Jurkat, Clone E6-1 (cell line): ENCODE measurements around the gene IRAK2.

Source experiments
- DNase-seq: peaks from one replicate; pipeline ENCODE4 v3.0.0-alpha.2; 2011; ENCODE audit warnings: low read depth, low spot score
- H3K4me3 ChIP-seq: 2 replicates; pipeline ENCODE4 v1.5.1; 2011; ENCODE audit warnings: mild to moderate bottlenecking, low read length, control low read depth, moderate library complexity

Gene IRAK2

GRCh38 chr3:10290481-10291176, 125.9 kb downstream of the IRAK2 start:
- no peak for DNase-seq
- no peak overlapping the region for H3K4me3 ChIP-seq

GRCh38 chr3:10291641-10292040, 126.9 kb downstream of the IRAK2 start:
- no peak overlapping the region for H3K4me3 ChIP-seq
- DNase-seq = no peak

GRCh38 chr3:10292505-10293419, 128.0 kb downstream of the IRAK2 start, which contains the start of gene GHRL:
GHRL (minus strand) TSS chr3:10292947; CDS start chr3:10290180, 2,767 bp downstream.
- no peak within 1 kb of the TSS for H3K4me3 ChIP-seq
- DNase-seq = no peak
